K562 (cell line): Measurements from ENCODE around the gene DEPDC1. TPM values are rescaled to one million over a fixed set of nuclear protein-coding genes. Genes with fewer than 3 reads are reported as not detected.
"Not testable (repeated sequence)": the region's sequence is repeated elsewhere in the genome, so short reads cannot be mapped to it uniquely, and the experiment has no call there.

Experiments used
- ATAC-seq: fragments of 200-7000 bp; cut with Tn5 transposase; 3 replicates; pipeline ENCODE4 v1.9.1; 2020; ENCODE audit warnings: moderate library complexity
- BruUV-seq: library from RNA; stranded (reverse); fragments of 400-500 nt; replicated peaks from 2 replicates; lab custom pipeline; 2021; lab: Mats Ljungman, UMichigan
- CTCF ChIA-PET: fragments of 300-600 bp; formaldehyde crosslinking; extraction: SDS; loops from one replicate; lab custom pipeline; 2021; ENCODE audit warnings: low intra/inter-chr PET ratio; lab: Yijun Ruan, JAX
- POLR2A ChIA-PET: fragments of 300-600, 350-650 bp; sonication (Branson Sonifier 250); formaldehyde crosslinking; extraction: SDS; loops from one replicate; lab custom pipeline; 2021; ENCODE audit warnings: antibody characterized with exemption, inconsistent platforms; lab: Yijun Ruan, JAX
- DNase-seq, 4 experiments: peaks; one replicate each; pipeline versions ENCODE4 v3.0.0 to v3.0.0-alpha.2; 2011 to 2018; ENCODE audit warnings: low spot score in 3 of 4, mixed read lengths in 3 of 4; ENCODE audit errors: extremely low read depth in 1 of 4
- FAIRE-seq: peaks from 2 replicates; lab custom pipeline; 2011; peaks lifted over from hg19 to GRCh38; lab: Jason Lieb, UNC
- H2AFZ ChIP-seq: 2 replicates; pipeline ENCODE4 v1.6.0; 2011; ENCODE audit warnings: low read depth, low read length, control low read depth, inconsistent platforms
- H3K27ac ChIP-seq: fragments of 200-600 bp; 3 replicates; pipeline ENCODE4 v1.8.0; 2011; ENCODE audit warnings: low read depth, mild to moderate bottlenecking, control low read depth, inconsistent platforms, low read length, moderate library complexity, mixed read lengths; ENCODE audit errors: extremely low read depth
- H3K27me3 ChIP-seq, 2 experiments: fragments of 300-600 bp in 1 of 2; 2 replicates in 1 of 2; 3 replicates in 1 of 2; pipeline versions ENCODE4 v1.6.0 to v1.8.0; 2011; ENCODE audit warnings: inconsistent platforms in 2 of 2, low read length in 2 of 2, mild to moderate bottlenecking in 1 of 2, mixed read lengths in 1 of 2, moderate library complexity in 1 of 2; ENCODE audit not compliant: control insufficient read depth in 2 of 2, insufficient read depth in 2 of 2
- H3K36me3 ChIP-seq: fragments of 300-600 bp; 3 replicates; pipeline ENCODE4 v1.8.0; 2011; ENCODE audit warnings: mild to moderate bottlenecking, low read length, inconsistent platforms; ENCODE audit not compliant: control insufficient read depth, insufficient read depth
- H3K4me1 ChIP-seq, 2 experiments: fragments of 200-600 bp in 1 of 2; replicated peaks in 1 of 2; 2 replicates in 1 of 2; 3 replicates in 1 of 2; pipeline versions ENCODE4 v1.5.1 to v1.8.0; 2011; ENCODE audit warnings: inconsistent platforms in 2 of 2, low read length in 2 of 2, mild to moderate bottlenecking in 1 of 2, mixed read lengths in 1 of 2, moderate library complexity in 1 of 2; ENCODE audit not compliant: control insufficient read depth in 2 of 2, insufficient read depth in 2 of 2
- H3K4me2 ChIP-seq: 2 replicates; pipeline ENCODE4 v1.6.1; 2011; ENCODE audit warnings: low read length, control low read depth, inconsistent platforms, mixed read lengths; ENCODE audit not compliant: insufficient read depth
- H3K4me3 ChIP-seq: fragments of 200-600 bp; sonication (generic), shearing (Covaris generic); 2 replicates; pipeline ENCODE4 v1.5.1; 2016; ENCODE audit warnings: control low read depth, inconsistent platforms
- H3K79me2 ChIP-seq: fragments of 200-600 bp; 3 replicates; pipeline ENCODE4 v1.8.0; 2011; ENCODE audit warnings: low read length, inconsistent platforms; ENCODE audit not compliant: control insufficient read depth, insufficient read depth
- H3K9ac ChIP-seq, 2 experiments: 2 replicates each; pipeline versions ENCODE4 v1.6.0 to v1.6.1; 2011; ENCODE audit warnings: low read depth in 2 of 2, low read length in 2 of 2, control low read depth in 1 of 2, inconsistent platforms in 1 of 2, mild to moderate bottlenecking in 1 of 2, mixed read lengths in 1 of 2; ENCODE audit not compliant: insufficient read depth in 1 of 2
- H3K9me1 ChIP-seq: one replicate; pipeline ENCODE4 v1.6.0; 2011; ENCODE audit warnings: inconsistent platforms, mild to moderate bottlenecking, low read length, moderate library complexity; ENCODE audit not compliant: control insufficient read depth, insufficient read depth
- H3K9me3 ChIP-seq: replicated peaks from 2 replicates; pipeline ENCODE4 v1.5.1; 2011; ENCODE audit warnings: low read depth, low read length, inconsistent platforms; ENCODE audit not compliant: control insufficient read depth, insufficient read depth
- H4K20me1 ChIP-seq: replicated peaks from 2 replicates; pipeline ENCODE4 v1.6.1; 2011; ENCODE audit warnings: low read length, inconsistent platforms, mixed read lengths; ENCODE audit not compliant: control insufficient read depth, insufficient read depth
- BACH1 ChIP-seq: fragments of 200-800 bp; sonication (Bioruptor generic); IDR thresholded peaks from 2 replicates; pipeline ENCODE4 v1.6.1; 2016; ENCODE audit warnings: missing genetic modification characterization, missing compliant biosample characterization
- RAD21 ChIP-seq, 2 experiments: fragments of 250-450 bp in 1 of 2; fragments of 450-650 bp in 1 of 2; sonication (Bioruptor Pico) in 1 of 2; formaldehyde crosslinking in 1 of 2; IDR thresholded peaks in 1 of 2; conservative IDR thresholded peaks in 1 of 2; 2 replicates each; pipeline versions ENCODE4 v1.4.0 to v1.8.0; 2020 to 2022; ENCODE audit warnings: mild to moderate bottlenecking in 2 of 2, moderate library complexity in 1 of 2
- SMARCA4 ChIP-seq: fragments of 450-650 bp; IDR thresholded peaks from 2 replicates; pipeline ENCODE4 v1.6.1; 2016
- SOX6 ChIP-seq: fragments of 450-650 bp; IDR thresholded peaks from 2 replicates; pipeline ENCODE4 v1.6.1; 2014; ENCODE audit warnings: mild to moderate bottlenecking
- ZNF316 ChIP-seq: fragments of 450-650 bp; IDR thresholded peaks from 2 replicates; pipeline ENCODE4 v1.6.1; 2016
- WGBS: fragments of 100-300 bp; shearing (Covaris generic); methylation state at CpG from one replicate; pipeline ENCODE4 v1.1.6; 2016; ENCODE audit warnings: low coverage, mixed read lengths; ENCODE audit not compliant: insufficient coverage; ENCODE audit errors: missing lambda C conversion rate; 5-methylcytosine and 5-hydroxymethylcytosine counted together
- in situ Hi-C: fragments of 300-500 bp; cut with MboI; formaldehyde crosslinking; loops from 4 replicates; pipeline ENCODE4 v1.15.0; 2018; ENCODE audit warnings: inconsistent platforms, mixed read lengths
- intact Hi-C: fragments of 100-400 bp; cut with micrococcal nuclease; formaldehyde crosslinking; loops from 2 replicates; pipeline ENCODE4 v1.14.2; 2022
- polyA plus RNA-seq, 8 experiments: library from polyadenylated mRNA; depleted of rRNA in 4 of 8; stranded (reverse) in 5 of 8; unstranded in 3 of 8; fragments of >200 nt; fragmentation: Nextera tagmentation in 2 of 8; fragmentation: Illumina TruSeq in 1 of 8; extraction: Ambion mirVana in 2 of 8; extraction: Trizol in 1 of 8; gene quantifications; 2 replicates each; pipeline versions ENCODE4 v1.2.1 to v1.2.3, GENCODE V29; 2011 to 2014; ENCODE audit warnings: inconsistent platforms in 1 of 8, missing spikeins in 1 of 8
- total RNA-seq, 7 experiments: library from RNA; depleted of rRNA in 6 of 7; stranded (reverse); fragments of >200 nt in 6 of 7; fragmentation: Illumina TruSeq in 2 of 7; extraction: Trizol in 2 of 7; gene quantifications; 2 replicates each; pipeline versions ENCODE4 v1.2.1 to v1.2.3, GENCODE V29; 2011 to 2021; ENCODE audit warnings: low replicate concordance in 1 of 7
- TF ChIP-seq, protein P1 (sequence below): sonication (generic); formaldehyde crosslinking; IDR thresholded peaks from 2 replicates; pipeline ENCODE4 v1.8.1; 2023; ENCODE audit warnings: mild to moderate bottlenecking, missing genetic modification reagents, moderate library complexity
- TF ChIP-seq, protein P2 (sequence below): fragments of 450-650 bp; IDR thresholded peaks from 2 replicates; pipeline ENCODE4 v1.6.1; 2014; ENCODE audit warnings: low read depth, mild to moderate bottlenecking, moderate library complexity, borderline replicate concordance
- TF ChIP-seq, protein P3 (sequence below): fragments of 450-650 bp; IDR thresholded peaks from 2 replicates; pipeline ENCODE4 v1.6.1; 2016

DEPDC1 gene
- total and polyA plus RNA-seq, 9 of the 15 experiments (the other 6 are each of a cell fraction or from before 2014, with no cell fraction given) = 9.9 to 28.3 (median 17.8) TPM

DNA sequence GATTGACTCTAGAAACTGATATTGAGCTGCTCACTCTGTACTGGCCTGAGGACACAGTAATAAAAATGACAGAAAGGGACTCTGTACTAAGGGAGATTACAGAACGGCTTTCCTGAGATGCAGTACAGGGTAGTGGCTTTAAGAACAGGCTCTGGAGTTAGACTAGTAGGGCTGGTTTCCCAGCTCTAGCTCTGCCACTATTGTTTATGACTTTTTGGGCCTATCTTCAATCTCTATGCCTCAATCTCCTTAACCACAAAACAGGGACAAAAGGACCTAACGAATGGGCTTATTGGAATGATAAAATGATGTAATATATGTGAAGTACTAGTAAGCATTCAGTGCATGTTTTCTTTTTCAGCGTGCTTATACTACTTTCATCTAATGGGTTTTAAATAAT, 1.4 kb downstream of the DEPDC1 start (continued):
- TF ChIP-seq SMARCA4 (no peak), SOX6 (peak; percentile 63; the same call in 1 of the 2 replicates), RAD21 (CRISPR knock-in tag; conservative IDR thresholded peaks at IDR 0.05 in 1 of 2, IDR thresholded peaks at IDR 0.05 in 1 of 2) (no peak)
- TF ChIP-seq, protein P1, sequence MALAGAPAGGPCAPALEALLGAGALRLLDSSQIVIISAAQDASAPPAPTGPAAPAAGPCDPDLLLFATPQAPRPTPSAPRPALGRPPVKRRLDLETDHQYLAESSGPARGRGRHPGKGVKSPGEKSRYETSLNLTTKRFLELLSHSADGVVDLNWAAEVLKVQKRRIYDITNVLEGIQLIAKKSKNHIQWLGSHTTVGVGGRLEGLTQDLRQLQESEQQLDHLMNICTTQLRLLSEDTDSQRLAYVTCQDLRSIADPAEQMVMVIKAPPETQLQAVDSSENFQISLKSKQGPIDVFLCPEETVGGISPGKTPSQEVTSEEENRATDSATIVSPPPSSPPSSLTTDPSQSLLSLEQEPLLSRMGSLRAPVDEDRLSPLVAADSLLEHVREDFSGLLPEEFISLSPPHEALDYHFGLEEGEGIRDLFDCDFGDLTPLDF (CRISPR knock-in tag) = no peak
- TF ChIP-seq, protein P2, sequence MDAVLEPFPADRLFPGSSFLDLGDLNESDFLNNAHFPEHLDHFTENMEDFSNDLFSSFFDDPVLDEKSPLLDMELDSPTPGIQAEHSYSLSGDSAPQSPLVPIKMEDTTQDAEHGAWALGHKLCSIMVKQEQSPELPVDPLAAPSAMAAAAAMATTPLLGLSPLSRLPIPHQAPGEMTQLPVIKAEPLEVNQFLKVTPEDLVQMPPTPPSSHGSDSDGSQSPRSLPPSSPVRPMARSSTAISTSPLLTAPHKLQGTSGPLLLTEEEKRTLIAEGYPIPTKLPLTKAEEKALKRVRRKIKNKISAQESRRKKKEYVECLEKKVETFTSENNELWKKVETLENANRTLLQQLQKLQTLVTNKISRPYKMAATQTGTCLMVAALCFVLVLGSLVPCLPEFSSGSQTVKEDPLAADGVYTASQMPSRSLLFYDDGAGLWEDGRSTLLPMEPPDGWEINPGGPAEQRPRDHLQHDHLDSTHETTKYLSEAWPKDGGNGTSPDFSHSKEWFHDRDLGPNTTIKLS = no peak
- TF ChIP-seq, protein P3, sequence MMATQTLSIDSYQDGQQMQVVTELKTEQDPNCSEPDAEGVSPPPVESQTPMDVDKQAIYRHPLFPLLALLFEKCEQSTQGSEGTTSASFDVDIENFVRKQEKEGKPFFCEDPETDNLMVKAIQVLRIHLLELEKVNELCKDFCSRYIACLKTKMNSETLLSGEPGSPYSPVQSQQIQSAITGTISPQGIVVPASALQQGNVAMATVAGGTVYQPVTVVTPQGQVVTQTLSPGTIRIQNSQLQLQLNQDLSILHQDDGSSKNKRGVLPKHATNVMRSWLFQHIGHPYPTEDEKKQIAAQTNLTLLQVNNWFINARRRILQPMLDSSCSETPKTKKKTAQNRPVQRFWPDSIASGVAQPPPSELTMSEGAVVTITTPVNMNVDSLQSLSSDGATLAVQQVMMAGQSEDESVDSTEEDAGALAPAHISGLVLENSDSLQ = peak; percentile 53; the same call in 1 of the 2 replicates

DNA sequence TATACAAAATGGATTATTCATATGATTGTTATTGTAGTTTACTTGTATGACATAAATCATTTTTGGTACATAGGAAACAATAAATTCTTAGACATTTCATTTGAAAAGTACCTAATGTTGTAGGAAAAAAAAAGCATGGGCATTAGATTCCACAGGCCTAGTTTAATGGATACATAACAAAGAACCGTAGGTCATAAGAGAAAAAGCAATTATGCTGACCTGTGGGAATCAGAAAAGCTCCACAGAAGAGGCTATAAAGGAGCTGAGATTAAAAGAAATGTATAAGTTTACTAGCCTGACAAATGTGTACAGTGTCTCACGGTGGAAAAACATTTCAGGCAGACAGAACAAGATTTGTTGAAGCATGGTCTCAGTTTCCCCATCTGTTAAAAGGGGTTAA, 3.7 kb downstream of the DEPDC1 start:
- FAIRE-seq = no peak
- no peak overlapping the region for H3K27ac ChIP-seq
- no peak for ATAC-seq
- 79% methylated on average over 2 of the region's 2 CpGs for WGBS
- H3K9ac ChIP-seq = no peak overlapping the region
- POLR2A ChIA-PET = no interaction called here
- DNase-seq = no peak
- peaks cover 60% of the 10 kb centered on the region for H3K79me2 ChIP-seq
- no peaks in the 10 kb centered on the region for H4K20me1 ChIP-seq
- TF ChIP-seq ZNF316 = peak; percentile 43; the same call in 1 of the 2 replicates
- no peak for TF ChIP-seq BACH1 (tag)
- no peaks in the 10 kb centered on the region for H3K9me3 ChIP-seq
- H3K4me1 ChIP-seq = peaks cover 3 to 7% of the 10 kb centered on the region in 2 experiments; a peak in 1 of 5 replicates
- no peak overlapping the region for H3K4me2 ChIP-seq
- in situ Hi-C loops (loop anchor here (25.0 kb wide), 1 partner anchor 1644 kb away; no protein-coding TSS in a partner anchor), intact Hi-C loops (no loop called here)
- no peaks in the 10 kb centered on the region for H3K27me3 ChIP-seq
- CTCF ChIA-PET = no interaction called here
- BruUV-seq = no TSS peak
- H3K9me1 ChIP-seq = no peaks in the 10 kb centered on the region
- H3K4me3 ChIP-seq = no peak overlapping the region
- peaks cover 47% of the 10 kb centered on the region for H3K36me3 ChIP-seq
- no peak overlapping the region for H2AFZ ChIP-seq

DNA sequence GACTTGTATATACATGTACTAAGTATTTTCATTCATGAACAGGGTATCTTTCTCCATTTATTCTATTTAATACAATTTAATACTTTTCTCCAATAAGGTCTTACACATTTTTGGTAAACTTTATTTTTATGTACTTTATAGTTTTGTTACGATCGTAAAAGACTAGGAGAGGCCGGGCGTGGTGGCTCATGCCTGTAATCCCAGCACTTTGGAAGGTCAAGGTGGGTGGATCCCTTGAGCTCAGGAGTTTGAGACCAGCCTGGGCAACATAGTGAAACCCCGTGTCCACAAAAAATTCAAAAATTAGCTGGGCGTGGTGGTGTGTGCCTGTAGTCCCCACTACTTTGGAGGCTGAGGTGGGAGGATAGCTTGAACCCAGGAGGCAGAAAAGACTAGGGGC, 4.6 kb downstream of the DEPDC1 start:
- H3K4me1 ChIP-seq, H3K27ac ChIP-seq, BruUV-seq, DNase-seq, H3K4me3 ChIP-seq, CTCF ChIA-PET, H4K20me1 ChIP-seq, H3K9me3 ChIP-seq, H3K9me1 ChIP-seq, intact Hi-C loops, H3K9ac ChIP-seq, FAIRE-seq, H3K27me3 ChIP-seq, POLR2A ChIA-PET, H2AFZ ChIP-seq, ATAC-seq, H3K4me2 ChIP-seq: not testable (repeated sequence)
- Histone ChIP-seq H3K36me3 (peaks cover 56% of the 10 kb centered on the region), H3K79me2 (peaks cover 60% of the 10 kb centered on the region)
- WGBS = 85% methylated on average over 6 of the region's 6 CpGs
- in situ Hi-C loops = loop anchor here (25.0 kb wide), 1 partner anchor 1645 kb away; no protein-coding TSS in a partner anchor
